AG04450 (cell line): Measurements from ENCODE around the gene SMIM7. TPM values are rescaled to one million over a fixed set of nuclear protein-coding genes. Genes with fewer than 3 reads are reported as not detected.

ENCODE experiments used
- CTCF ChIA-PET: fragments of 300-600, 350-600 bp; formaldehyde crosslinking; extraction: SDS; loops from one replicate; lab custom pipeline; 2022; ENCODE audit warnings: antibody characterized with exemption, inconsistent platforms; lab: Charles Lee
- POLR2A ChIA-PET: fragments of 350-600 bp; formaldehyde crosslinking; extraction: SDS; loops from one replicate; lab custom pipeline; 2021; ENCODE audit warnings: antibody characterized with exemption, inconsistent platforms; lab: Yijun Ruan, JAX
- DNase-seq: peaks from one replicate; pipeline ENCODE4 v3.0.0-alpha.2; 2011; ENCODE audit warnings: low read depth, low spot score
- H3K27ac ChIP-seq: one replicate; pipeline ENCODE4 v1.5.1; 2012; ENCODE audit warnings: low read depth, low read length, control low read depth
- H3K27me3 ChIP-seq: one replicate; pipeline ENCODE4 v1.6.0; 2012; ENCODE audit warnings: low read length; ENCODE audit not compliant: control insufficient read depth, insufficient read depth
- H3K4me3 ChIP-seq: 2 replicates; pipeline ENCODE4 v1.5.1; 2011; ENCODE audit warnings: mild to moderate bottlenecking, low read depth, low read length, control low read depth
- H3K9me3 ChIP-seq: 2 replicates; pipeline ENCODE4 v1.5.1; 2012; ENCODE audit warnings: low read length; ENCODE audit not compliant: control insufficient read depth, insufficient read depth
- polyA plus RNA-seq: library from polyadenylated mRNA; depleted of rRNA; stranded (reverse); fragments of >200 nt; gene quantifications from 2 replicates; pipeline ENCODE4 v1.2.3, GENCODE V29; 2011
- TF ChIP-seq, protein P1 (sequence below): IDR thresholded peaks from 2 replicates; pipeline ENCODE4 v1.5.1; 2011; ENCODE audit warnings: low read depth, low read length, control low read depth, inconsistent platforms

Gene SMIM7
- polyA plus RNA-seq, 1 experiment = 84.8 TPM

DNA sequence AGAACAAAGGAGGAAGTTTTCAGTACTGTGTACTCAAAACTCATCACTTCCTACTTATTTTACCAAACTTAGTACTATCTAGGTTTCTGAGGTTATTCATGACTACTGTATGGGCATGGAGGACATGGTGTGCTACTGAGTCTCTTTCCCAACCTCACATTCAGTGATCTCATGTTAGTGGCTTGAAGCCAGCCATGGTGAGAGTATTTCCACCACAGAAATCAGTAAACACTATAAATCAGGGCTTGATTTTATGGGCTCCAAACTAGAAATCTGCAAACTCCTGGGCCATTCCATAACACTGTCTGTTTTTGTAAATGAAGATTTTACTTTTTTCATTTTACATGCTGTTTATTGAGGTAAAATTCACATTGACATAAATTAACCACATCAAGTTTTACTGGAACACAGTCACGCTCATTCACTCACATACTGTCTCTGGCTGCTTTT lies 51.6 kb downstream of the SMIM7 start:
- Histone ChIP-seq H3K27ac (peak overlapping the region; percentile 52), H3K9me3 (no peaks in the 10 kb centered on the region), H3K4me3 (no peak overlapping the region), H3K27me3 (no peaks in the 10 kb centered on the region)
- TF ChIP-seq, protein P1, sequence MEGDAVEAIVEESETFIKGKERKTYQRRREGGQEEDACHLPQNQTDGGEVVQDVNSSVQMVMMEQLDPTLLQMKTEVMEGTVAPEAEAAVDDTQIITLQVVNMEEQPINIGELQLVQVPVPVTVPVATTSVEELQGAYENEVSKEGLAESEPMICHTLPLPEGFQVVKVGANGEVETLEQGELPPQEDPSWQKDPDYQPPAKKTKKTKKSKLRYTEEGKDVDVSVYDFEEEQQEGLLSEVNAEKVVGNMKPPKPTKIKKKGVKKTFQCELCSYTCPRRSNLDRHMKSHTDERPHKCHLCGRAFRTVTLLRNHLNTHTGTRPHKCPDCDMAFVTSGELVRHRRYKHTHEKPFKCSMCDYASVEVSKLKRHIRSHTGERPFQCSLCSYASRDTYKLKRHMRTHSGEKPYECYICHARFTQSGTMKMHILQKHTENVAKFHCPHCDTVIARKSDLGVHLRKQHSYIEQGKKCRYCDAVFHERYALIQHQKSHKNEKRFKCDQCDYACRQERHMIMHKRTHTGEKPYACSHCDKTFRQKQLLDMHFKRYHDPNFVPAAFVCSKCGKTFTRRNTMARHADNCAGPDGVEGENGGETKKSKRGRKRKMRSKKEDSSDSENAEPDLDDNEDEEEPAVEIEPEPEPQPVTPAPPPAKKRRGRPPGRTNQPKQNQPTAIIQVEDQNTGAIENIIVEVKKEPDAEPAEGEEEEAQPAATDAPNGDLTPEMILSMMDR = no peak
- peak; percentile 56 for DNase-seq
- POLR2A ChIA-PET = no interaction called here
- CTCF ChIA-PET = no interaction called here

DNA sequence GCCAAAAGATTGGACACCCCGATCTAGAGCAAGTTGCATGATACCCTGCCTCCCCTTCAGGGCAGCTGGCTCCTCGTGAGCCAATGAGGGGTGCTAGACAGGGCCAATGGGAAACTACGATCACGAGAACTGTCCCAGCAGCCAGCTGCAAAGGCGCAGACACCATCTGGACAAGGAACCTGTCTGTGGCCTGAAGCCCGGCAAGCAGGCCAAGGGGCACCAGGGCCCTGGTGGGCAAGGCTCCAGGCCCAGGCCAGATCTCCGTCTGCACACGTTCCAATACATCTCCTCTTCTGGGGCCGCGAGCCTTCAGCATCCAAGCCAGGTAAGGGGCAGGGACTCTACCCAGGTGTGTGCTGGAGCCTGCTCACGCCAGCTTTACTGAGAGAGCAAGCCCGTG lies 52.1 kb downstream of the SMIM7 start:
- CTCF ChIA-PET = interaction anchor here (0.6 kb wide), 1 partner anchor 31 kb away, joined by 5 read pairs; no protein-coding TSS in a partner anchor
- DNase-seq = no peak
- POLR2A ChIA-PET = no interaction called here
- H3K27ac ChIP-seq = peak overlapping the region; percentile 52
- TF ChIP-seq, protein P1 = no peak
- H3K27me3 ChIP-seq = no peaks in the 10 kb centered on the region
- no peak overlapping the region for H3K4me3 ChIP-seq
- H3K9me3 ChIP-seq = no peaks in the 10 kb centered on the region

- H3K27ac ChIP-seq = no peak overlapping the region
- ChIA-PET CTCF (no interaction called here), POLR2A (no interaction called here)
- H3K9me3 ChIP-seq = no peaks in the 10 kb centered on the region; the same call in 1 of the 2 replicates
- H3K27me3 ChIP-seq = no peaks in the 10 kb centered on the region
- DNase-seq = no peak
- no peak overlapping the region for H3K4me3 ChIP-seq
- TF ChIP-seq, protein P1 = no peak
Observed at GRCh38 chr19:16605553-16605994, 54.4 kb downstream of the SMIM7 start.

DNA sequence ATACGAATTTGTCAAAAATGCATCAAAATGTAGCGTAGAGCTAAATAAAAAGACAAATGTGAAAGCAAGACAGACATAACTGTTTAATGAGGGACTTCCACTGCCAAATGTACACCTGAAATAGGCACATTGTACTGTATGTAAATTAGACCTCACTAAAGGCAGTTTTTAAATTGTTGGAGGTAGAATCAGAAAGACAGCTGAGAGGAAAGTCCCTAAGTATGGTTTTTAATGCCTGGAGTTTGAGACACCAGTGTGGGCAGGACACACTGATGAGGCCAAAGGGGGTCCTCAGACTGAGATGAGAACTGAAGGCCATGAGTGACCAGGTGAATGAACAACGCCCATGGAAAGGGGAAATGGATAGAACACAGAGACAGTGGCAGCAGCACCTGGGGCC lies 54.8 kb downstream of the SMIM7 start:
- ChIA-PET CTCF (no interaction called here), POLR2A (no interaction called here)
- H3K27ac ChIP-seq = no peak overlapping the region
- H3K9me3 ChIP-seq = no peaks in the 10 kb centered on the region; the same call in 1 of the 2 replicates
- H3K4me3 ChIP-seq = no peak overlapping the region
- TF ChIP-seq, protein P1 = no peak
- DNase-seq = no peak
- no peaks in the 10 kb centered on the region for H3K27me3 ChIP-seq

- ChIA-PET POLR2A (no interaction called here), CTCF (no interaction called here)
- Histone ChIP-seq H3K27me3 (no peaks in the 10 kb centered on the region), H3K4me3 (no peak overlapping the region), H3K27ac (no peak overlapping the region), H3K9me3 (no peaks in the 10 kb centered on the region; the same call in 1 of the 2 replicates)
- TF ChIP-seq, protein P1 = no peak
- no peak for DNase-seq
Observed at GRCh38 chr19:16604615-16605014, 55.3 kb downstream of the SMIM7 start.
